Medulla oblongata (tissue), 1 donor: Measurements from ENCODE around the gene RABL3.
"Not testable (repeated sequence)": the region's sequence is repeated elsewhere in the genome, so short reads cannot be mapped to it uniquely, and the experiment has no call there.

Experiments
- DNase-seq: peaks from one replicate; pipeline ENCODE4 v3.0.0-alpha.2; 2015; ENCODE audit errors: extremely low spot score

The RABL3 gene, protein sequence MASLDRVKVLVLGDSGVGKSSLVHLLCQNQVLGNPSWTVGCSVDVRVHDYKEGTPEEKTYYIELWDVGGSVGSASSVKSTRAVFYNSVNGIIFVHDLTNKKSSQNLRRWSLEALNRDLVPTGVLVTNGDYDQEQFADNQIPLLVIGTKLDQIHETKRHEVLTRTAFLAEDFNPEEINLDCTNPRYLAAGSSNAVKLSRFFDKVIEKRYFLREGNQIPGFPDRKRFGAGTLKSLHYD

DNA sequence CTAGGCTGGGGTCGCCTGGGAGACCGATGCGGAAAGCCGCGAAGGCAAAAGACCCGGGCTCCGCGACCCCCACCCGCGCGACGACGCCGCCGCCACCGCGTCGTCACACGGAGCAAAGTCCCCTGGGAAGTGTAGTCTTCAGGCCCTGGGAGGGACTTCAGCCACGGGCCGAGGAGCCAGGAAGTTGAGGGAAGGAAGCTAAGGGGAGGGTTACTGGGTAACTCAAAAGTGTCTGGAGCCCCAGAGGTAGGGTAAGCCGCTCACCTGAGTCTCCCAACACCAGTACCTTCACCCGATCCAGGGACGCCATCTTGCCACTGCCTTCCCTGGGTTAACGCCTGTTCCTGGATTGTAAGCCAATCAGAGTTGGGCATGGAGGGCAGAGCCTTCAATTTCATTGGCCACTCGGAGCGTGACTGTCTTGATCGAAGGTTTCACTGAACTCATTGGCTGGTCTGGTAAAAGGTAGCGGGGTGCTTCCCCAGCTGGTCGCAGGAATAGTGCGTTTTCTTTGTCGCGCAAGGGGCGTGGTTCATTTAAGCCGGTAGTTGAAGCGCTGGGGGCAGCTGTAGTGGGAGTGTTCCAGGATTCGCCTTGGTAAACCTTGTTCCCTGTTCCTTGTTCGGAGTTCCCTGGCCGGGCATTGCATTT is at the start of gene RABL3, which contains the start of gene GTF2E1:
Gene RABL3, minus strand, starts transcription at position 319 of the 651 bp plus-strand sequence. Its CDS starts 9 bp downstream, at position 310.
Gene GTF2E1, plus strand, starts transcription at position 547 of the 651 bp plus-strand sequence. CDS start 7,809 bp downstream, outside the sequence.
- DNase-seq = peak; percentile 100

- no peak for DNase-seq
Observed at GRCh38 chr3:120791913-120792312, 49.6 kb upstream of the RABL3 start.

DNA sequence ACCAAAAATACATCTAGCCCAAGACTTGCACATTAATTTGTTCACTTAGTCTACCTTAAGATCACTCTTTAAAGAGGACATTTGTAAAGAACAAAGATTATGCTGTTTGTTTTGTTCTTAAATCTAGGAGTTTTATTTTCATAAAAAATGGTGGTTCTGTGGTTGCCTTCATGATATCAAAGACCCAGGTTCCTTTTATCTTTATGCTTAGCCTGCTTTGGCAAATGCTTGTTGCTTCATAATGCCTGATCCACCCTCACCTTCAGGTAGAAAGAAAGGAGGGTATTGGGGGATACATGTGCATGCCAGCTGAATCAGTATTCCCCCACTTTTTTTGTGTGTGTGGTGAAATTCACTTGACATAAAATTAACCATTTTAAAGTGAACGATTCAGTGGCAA is 48.7 kb upstream of the RABL3 start:
- DNase-seq = no peak

GRCh38 chr3:120785832-120786231 is 43.5 kb upstream of the RABL3 start:
- DNase-seq = not testable (repeated sequence)

GRCh38 chr3:120780977-120781376 is 38.7 kb upstream of the RABL3 start:
- DNase-seq = no peak

DNA sequence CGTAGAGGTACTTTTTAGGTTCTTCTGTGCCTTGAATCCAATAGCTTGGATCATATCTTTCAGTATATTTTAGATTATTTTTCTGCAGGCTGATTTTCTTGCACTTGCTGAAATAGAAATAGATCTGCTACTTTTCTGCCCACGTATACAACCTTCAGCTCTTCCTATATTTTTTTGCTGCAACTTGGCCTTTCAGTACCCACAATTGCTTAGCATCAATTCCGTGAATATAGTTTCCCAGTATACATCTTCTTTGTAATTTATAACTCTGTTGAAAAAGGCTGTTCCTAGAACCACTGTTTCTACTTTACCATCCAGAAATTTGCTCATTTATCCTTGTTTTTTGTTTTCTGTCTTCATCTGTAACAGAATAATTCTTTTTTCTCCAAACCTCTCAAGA is 36.5 kb upstream of the RABL3 start:
- DNase-seq = no peak

DNA sequence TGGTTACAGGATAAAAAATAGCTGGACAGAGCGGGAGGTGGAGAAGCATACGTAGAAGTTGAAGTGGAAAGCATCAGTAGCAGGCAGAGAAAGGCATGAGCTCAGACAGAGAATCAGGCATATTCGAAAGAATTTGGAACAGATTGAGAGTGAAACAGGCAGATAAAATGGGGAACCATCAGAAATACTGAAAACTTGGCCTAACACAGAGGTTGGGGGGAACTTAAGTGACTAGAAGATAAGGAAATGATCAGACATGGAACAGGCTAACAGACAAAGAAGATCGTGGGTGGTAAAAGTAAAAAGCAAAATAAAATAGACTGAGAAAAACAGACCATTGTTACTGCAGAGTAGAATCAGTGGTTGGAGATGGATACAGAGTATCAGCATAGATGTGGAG is 33.1 kb upstream of the RABL3 start:
- no peak for DNase-seq

GRCh38 chr3:120773932-120774331 is 31.6 kb upstream of the RABL3 start:
- no peak for DNase-seq

DNA sequence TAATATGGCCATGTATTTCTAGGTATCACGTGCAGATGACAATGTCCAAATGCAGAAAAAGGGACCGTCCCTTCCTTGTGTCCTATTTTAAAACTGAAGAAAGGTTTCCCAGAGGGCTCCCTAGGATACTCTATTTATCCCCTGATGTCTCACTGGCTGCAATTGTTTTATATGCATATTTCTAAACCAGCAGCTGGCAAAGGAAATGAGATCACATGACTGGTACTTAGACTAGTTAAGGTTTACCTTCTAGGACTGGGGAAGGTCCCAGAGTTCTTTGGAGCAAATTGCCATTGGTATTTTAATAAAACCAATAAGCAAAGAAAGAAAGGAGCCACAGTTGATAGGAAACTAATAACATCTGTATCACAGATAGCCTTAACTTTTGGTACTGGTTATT is 29.8 kb upstream of the RABL3 start:
- DNase-seq = no peak

DNA sequence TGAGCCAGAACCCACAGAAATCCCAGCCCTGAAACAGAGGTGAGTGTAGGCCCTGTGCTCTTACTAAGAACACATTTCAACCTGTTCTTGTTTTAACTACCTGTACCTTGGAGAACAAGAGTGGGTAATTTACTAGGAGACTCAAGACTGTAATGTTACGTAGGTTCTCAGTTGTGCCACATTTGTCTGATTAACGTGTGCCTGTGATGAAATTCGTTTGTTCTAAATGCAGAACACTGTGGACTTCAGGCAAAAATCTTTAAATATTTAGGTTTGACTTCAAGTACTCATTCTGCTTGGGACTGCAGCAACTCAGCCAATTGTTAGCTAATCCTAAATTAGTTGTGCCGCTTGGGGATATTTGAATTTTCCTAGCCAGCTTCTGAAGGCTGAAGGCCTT is 28.6 kb upstream of the RABL3 start:
- DNase-seq = no peak

DNA sequence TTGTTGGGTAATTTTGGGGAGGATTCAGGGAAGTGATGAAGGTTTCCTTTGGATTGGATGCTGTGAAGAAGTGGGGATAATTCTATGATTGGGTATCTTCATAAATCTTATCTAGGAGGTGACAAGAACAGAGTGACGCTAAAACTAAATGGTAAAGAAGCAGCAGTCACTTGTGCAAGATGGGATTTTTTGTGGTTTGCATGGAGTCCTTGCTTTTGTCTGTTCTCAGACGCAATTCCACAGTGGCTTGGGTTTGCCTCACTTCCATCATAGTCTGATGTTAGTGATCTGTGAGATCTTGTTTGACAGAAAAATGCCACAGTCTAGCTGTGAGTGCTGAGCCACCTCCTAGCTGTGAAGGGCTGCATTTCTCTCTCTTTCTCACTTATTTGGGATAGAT is 27.1 kb upstream of the RABL3 start:
- DNase-seq = no peak

GRCh38 chr3:120767106-120767505 is 24.8 kb upstream of the RABL3 start:
- DNase-seq = no peak

DNA sequence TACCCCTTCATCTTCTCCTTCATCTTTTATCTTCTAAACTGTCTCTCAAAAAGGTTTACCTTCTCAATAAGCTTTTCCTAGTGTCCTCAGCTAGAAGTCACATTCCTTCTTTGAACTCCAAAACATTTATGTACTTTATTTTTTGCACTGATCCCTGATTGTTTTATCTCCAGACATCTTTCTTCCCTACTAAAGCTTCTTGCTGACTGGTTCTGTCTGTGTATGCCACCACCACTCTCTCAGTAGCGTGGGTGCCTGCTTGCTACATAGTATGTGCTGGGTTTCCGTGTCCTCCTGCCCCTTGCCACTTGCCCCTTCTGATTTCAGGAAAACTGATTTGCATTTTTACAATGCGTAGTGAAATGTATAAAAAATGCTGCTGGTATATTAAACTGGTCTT is 24.3 kb upstream of the RABL3 start:
- DNase-seq = no peak

DNA sequence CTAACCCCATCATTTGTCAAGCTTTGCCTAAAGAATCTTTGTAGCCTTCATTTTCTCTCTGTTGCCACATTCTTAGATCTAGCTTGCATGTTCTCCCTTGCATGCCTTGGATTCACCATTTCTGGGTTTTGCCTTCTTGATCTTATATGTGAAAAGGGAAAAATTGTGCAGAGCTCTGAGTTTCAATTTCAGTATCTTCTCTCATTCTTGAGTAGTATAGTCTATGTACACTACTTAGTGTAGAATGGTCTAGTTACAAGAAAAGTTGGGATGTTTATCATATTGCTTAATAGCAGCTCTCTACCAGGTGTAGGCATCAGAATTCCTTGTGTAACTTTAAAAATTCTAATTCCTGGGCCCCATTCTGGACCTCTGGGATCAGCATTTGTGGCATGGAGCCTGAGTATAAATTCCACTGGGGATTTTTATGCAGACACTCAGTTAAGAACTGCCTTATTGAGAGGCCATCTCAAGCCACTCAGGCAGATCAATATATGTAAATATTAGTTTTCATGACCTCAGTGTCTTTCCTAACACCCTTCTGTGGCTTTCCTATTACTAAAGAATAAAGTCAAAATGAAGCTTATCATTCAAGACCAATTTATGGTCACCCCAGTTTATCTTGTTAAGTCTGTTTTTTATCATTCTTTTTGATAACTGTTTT is 23.6 kb upstream of the RABL3 start:
- no peak for DNase-seq

DNA sequence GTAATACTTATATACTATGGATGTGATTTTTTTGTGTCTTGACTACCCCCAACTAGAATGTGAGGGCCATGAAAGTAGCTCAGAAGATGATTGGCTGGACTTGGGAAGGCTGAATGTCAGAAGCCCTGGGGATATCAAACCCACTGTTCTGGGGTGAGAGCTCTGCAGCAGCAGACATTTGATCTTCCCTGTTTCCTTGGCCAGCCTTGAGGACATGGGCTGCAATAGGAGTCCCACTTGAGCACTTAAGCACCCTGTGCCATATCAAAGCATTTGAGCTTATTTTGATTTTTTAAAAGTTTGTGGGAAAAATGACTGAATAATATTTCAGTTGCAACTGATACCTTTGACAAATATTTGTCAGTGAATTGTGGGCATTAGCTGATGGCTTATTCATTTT is 21.9 kb upstream of the RABL3 start:
- no peak for DNase-seq

DNA sequence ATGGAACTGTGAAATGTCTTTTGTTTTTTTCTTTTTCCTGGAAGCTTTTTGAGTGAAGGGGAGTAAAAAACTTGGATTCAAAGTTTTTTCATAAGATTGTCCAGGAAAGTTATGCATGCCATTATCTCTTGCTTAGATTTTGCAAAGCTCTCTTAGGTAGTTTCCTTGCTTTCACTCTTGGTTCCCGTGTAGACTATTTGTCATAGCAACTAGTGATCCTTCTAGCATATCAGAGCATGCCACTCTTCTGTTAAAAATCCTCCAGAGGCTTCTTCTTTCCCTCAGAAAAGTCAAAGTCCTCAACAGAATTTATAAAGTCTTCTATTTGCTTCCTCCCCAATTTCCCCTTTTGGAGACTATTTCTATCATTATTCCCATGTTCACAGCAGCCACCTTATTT is 21.3 kb upstream of the RABL3 start:
- DNase-seq = no peak

GRCh38 chr3:120762615-120763014 is 20.3 kb upstream of the RABL3 start:
- DNase-seq = no peak

- DNase-seq = not testable (repeated sequence)
Observed at GRCh38 chr3:120758551-120758950, 16.2 kb upstream of the RABL3 start.

- no peak for DNase-seq
Observed at GRCh38 chr3:120756061-120756460, 13.7 kb upstream of the RABL3 start.

DNA sequence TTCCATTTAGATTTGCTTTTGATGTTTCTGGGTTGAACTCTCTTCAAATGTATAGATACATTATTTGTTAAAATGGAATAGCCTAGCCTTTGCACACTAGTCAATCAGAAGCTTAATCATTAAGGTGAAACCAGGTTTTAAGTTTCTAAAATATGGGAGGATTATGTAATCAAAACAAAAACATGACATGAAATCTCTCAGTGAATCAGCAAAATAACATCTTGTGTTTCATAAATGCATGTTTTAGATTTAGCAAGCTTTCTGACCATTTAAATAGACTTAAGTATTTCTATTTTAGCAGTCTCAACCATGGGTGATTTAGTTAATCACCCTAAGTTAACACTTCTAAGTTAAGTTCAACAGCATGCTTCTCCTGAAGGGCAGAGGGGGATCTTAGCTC is 11.5 kb upstream of the RABL3 start:
- DNase-seq = no peak

GRCh38 chr3:120752865-120753264 is 10.5 kb upstream of the RABL3 start:
- no peak for DNase-seq

DNA sequence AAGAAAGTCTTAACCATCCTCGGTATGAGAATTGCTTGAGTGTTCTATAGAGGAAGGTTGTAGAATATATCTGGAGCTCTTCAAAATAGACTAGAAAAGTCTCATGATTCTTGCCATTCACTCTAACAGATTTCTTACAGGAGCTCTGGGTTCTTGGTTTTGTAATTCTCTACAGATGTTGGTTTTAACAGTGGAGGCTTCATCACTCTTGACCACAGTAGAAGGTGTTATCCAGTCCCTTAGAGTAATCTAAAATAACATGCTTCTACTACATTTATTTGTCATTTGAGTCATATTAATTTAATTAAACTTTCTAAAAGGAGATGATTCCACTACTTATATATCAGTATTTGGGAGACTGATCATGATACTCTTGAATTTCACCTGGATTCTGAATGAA is 9.9 kb upstream of the RABL3 start:
- no peak for DNase-seq

- no peak for DNase-seq
Observed at GRCh38 chr3:120749843-120750242, 7.5 kb upstream of the RABL3 start.
